Neural cell (in vitro differentiated cells): ENCODE data around the gene GMPS. TPM values are rescaled to one million over a fixed set of nuclear protein-coding genes. Genes with fewer than 3 reads are reported as not detected.

ENCODE experiments used
- H2AFZ ChIP-seq: fragments of 200-600, 300-800 bp; sonication (generic), shearing (Covaris generic); 2 replicates; pipeline ENCODE4 v1.6.0; 2014; ENCODE audit warnings: low read depth, mild to moderate bottlenecking, antibody characterized with exemption, low read length, moderate library complexity
- H3F3A ChIP-seq: fragments of 200-600 bp; shearing (Covaris generic); 2 replicates; pipeline ENCODE4 v1.6.1; 2016; ENCODE audit warnings: mild to moderate bottlenecking, moderate library complexity, mixed read lengths, antibody characterized with exemption, low read length; ENCODE audit not compliant: insufficient read depth, poor library complexity, severe bottlenecking
- H3K27ac ChIP-seq: fragments of 200-600, 300-800 bp; sonication (generic), shearing (Covaris generic); 2 replicates; pipeline ENCODE4 v1.5.1; 2014; ENCODE audit warnings: mild to moderate bottlenecking, low read length, moderate library complexity
- H3K27me3 ChIP-seq: fragments of 300-800, 200-600 bp; sonication (generic), shearing (Covaris generic); 2 replicates; pipeline ENCODE4 v1.6.0; 2014; ENCODE audit warnings: mild to moderate bottlenecking, low read depth, low read length, moderate library complexity; ENCODE audit not compliant: insufficient read depth
- H3K36me3 ChIP-seq: fragments of 300-800, 200-600 bp; sonication (generic), shearing (Covaris generic); 2 replicates; pipeline ENCODE4 v1.5.1; 2014; ENCODE audit warnings: mild to moderate bottlenecking, antibody characterized with exemption, low read length, moderate library complexity; ENCODE audit not compliant: insufficient read depth
- H3K4me2 ChIP-seq: fragments of 300-800, 200-600 bp; sonication (generic), shearing (Covaris generic); 2 replicates; pipeline ENCODE4 v1.6.0; 2014; ENCODE audit warnings: mild to moderate bottlenecking, low read length
- H3K4me3 ChIP-seq: fragments of 300-800, 200-600 bp; sonication (generic), shearing (Covaris generic); 2 replicates; pipeline ENCODE4 v1.5.1; 2014; ENCODE audit warnings: mild to moderate bottlenecking, low read length, moderate library complexity
- H3K79me2 ChIP-seq: fragments of 200-600 bp; shearing (Covaris generic); replicated peaks from 2 replicates; pipeline ENCODE4 v1.6.0; 2014; ENCODE audit warnings: mild to moderate bottlenecking, low read length, moderate library complexity; ENCODE audit not compliant: insufficient read depth
- H3K9ac ChIP-seq: fragments of 300-800, 200-600 bp; sonication (generic), shearing (Covaris generic); 2 replicates; pipeline ENCODE4 v1.6.1; 2016; ENCODE audit warnings: mild to moderate bottlenecking, low read length, mixed read lengths
- H3K9me2 ChIP-seq: fragments of 200-600 bp; shearing (Covaris generic); 2 replicates; pipeline ENCODE4 v1.6.1; 2016; ENCODE audit warnings: mild to moderate bottlenecking, low read length, mixed read lengths; ENCODE audit not compliant: insufficient read depth
- H3K9me3 ChIP-seq: fragments of 200-600, 300-800 bp; sonication (generic), shearing (Covaris generic); 2 replicates; pipeline ENCODE4 v1.6.1; 2016; ENCODE audit warnings: mild to moderate bottlenecking, mixed run types, low read length, moderate library complexity, mixed read lengths
- H4K20me1 ChIP-seq: fragments of 200-600 bp; shearing (Covaris generic); 2 replicates; pipeline ENCODE4 v1.6.1; 2016; ENCODE audit warnings: mild to moderate bottlenecking, mixed run types; ENCODE audit not compliant: insufficient read depth
- EP300 ChIP-seq: fragments of 450-650 bp; conservative IDR thresholded peaks from 2 replicates; pipeline ENCODE4 v1.6.1; 2014; ENCODE audit warnings: antibody characterized with exemption, mild to moderate bottlenecking, moderate library complexity; ENCODE audit not compliant: poor library complexity, severe bottlenecking
- EZH2 ChIP-seq: fragments of 200-600, 300-800 bp; shearing (Covaris generic), sonication (generic); IDR thresholded peaks from 2 replicates; pipeline ENCODE4 v1.6.1; 2014; ENCODE audit warnings: antibody characterized with exemption, low read length, borderline replicate concordance, mild to moderate bottlenecking; ENCODE audit not compliant: insufficient read depth, poor library complexity, severe bottlenecking
- MXI1 ChIP-seq: fragments of 450-650 bp; conservative IDR thresholded peaks from 2 replicates; pipeline ENCODE4 v1.6.1; 2014; ENCODE audit warnings: antibody characterized with exemption, mild to moderate bottlenecking; ENCODE audit not compliant: poor library complexity, severe bottlenecking
- POLR2AphosphoS5 ChIP-seq: IDR thresholded peaks from 2 replicates; pipeline ENCODE4 v1.6.1; 2012
- RAD21 ChIP-seq: fragments of 450-650 bp; conservative IDR thresholded peaks from 2 replicates; pipeline ENCODE4 v1.6.1; 2014; ENCODE audit warnings: antibody characterized with exemption, mild to moderate bottlenecking, moderate library complexity
- SMC3 ChIP-seq: fragments of 450-650 bp; conservative IDR thresholded peaks from 2 replicates; pipeline ENCODE4 v1.6.1; 2014; ENCODE audit warnings: antibody characterized with exemption, mild to moderate bottlenecking, moderate library complexity; ENCODE audit not compliant: poor library complexity
- TAF1 ChIP-seq: IDR thresholded peaks from 2 replicates; pipeline ENCODE4 v1.6.1; 2012; ENCODE audit warnings: low read depth
- polyA plus RNA-seq: library from polyadenylated mRNA; depleted of rRNA; stranded (reverse); fragments of >200 nt; gene quantifications from 2 replicates; pipeline ENCODE4 v1.2.3, GENCODE V29; 2014
- TF ChIP-seq, protein P1 (sequence below): IDR thresholded peaks from 2 replicates; pipeline ENCODE4 v1.6.1; 2012; ENCODE audit warnings: borderline replicate concordance
- TF ChIP-seq, protein P2 (sequence below): fragments of 450-650 bp; IDR thresholded peaks from 2 replicates; pipeline ENCODE4 v1.5.1; 2014; ENCODE audit warnings: antibody characterized with exemption, mild to moderate bottlenecking, moderate library complexity; ENCODE audit not compliant: poor library complexity, severe bottlenecking

GMPS gene
- polyA plus RNA-seq, 1 donor from 2014 or later = 23.7 TPM

DNA sequence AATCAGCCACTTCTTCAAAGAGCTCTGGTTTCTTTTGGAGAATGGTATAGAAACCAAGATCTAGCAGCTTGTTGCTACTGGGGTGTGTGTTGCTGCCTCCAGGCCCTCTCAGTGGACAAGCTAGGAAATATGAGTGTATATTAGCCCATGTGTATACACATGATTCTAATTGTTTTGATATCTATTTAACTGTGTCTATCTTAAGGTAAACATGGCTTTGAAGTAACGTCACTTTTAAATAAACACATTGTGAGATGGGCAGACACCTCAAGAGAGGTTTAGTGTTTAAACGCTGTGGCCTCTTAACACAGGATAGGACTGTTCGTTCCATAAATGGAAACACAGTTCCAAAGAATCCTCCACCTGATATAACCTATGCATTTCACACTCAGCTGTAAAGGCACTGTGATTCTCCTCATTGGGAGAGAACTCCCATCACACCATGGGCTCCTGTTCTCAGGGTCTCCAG lies 87.0 kb downstream of the GMPS start:
- no peaks in the 10 kb centered on the region for H3F3A ChIP-seq
- no peak overlapping the region for H3K9ac ChIP-seq
- no peak overlapping the region for H3K4me2 ChIP-seq
- no peak overlapping the region for H2AFZ ChIP-seq
- no peaks in the 10 kb centered on the region for H3K9me3 ChIP-seq
- H3K27me3 ChIP-seq = no peaks in the 10 kb centered on the region
- no peak overlapping the region for H3K4me3 ChIP-seq
- H4K20me1 ChIP-seq = no peaks in the 10 kb centered on the region
- no peaks in the 10 kb centered on the region for H3K36me3 ChIP-seq
- no peaks in the 10 kb centered on the region for H3K79me2 ChIP-seq
- H3K9me2 ChIP-seq = no peaks in the 10 kb centered on the region
- no peak overlapping the region for H3K27ac ChIP-seq
- TF ChIP-seq EP300 (no peak), EZH2 (no peak), RAD21 (no peak), MXI1 (no peak), POLR2AphosphoS5 (no peak), SMC3 (no peak), TAF1 (no peak)
- TF ChIP-seq, protein P1, sequence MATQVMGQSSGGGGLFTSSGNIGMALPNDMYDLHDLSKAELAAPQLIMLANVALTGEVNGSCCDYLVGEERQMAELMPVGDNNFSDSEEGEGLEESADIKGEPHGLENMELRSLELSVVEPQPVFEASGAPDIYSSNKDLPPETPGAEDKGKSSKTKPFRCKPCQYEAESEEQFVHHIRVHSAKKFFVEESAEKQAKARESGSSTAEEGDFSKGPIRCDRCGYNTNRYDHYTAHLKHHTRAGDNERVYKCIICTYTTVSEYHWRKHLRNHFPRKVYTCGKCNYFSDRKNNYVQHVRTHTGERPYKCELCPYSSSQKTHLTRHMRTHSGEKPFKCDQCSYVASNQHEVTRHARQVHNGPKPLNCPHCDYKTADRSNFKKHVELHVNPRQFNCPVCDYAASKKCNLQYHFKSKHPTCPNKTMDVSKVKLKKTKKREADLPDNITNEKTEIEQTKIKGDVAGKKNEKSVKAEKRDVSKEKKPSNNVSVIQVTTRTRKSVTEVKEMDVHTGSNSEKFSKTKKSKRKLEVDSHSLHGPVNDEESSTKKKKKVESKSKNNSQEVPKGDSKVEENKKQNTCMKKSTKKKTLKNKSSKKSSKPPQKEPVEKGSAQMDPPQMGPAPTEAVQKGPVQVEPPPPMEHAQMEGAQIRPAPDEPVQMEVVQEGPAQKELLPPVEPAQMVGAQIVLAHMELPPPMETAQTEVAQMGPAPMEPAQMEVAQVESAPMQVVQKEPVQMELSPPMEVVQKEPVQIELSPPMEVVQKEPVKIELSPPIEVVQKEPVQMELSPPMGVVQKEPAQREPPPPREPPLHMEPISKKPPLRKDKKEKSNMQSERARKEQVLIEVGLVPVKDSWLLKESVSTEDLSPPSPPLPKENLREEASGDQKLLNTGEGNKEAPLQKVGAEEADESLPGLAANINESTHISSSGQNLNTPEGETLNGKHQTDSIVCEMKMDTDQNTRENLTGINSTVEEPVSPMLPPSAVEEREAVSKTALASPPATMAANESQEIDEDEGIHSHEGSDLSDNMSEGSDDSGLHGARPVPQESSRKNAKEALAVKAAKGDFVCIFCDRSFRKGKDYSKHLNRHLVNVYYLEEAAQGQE = no peak
- TF ChIP-seq, protein P2, sequence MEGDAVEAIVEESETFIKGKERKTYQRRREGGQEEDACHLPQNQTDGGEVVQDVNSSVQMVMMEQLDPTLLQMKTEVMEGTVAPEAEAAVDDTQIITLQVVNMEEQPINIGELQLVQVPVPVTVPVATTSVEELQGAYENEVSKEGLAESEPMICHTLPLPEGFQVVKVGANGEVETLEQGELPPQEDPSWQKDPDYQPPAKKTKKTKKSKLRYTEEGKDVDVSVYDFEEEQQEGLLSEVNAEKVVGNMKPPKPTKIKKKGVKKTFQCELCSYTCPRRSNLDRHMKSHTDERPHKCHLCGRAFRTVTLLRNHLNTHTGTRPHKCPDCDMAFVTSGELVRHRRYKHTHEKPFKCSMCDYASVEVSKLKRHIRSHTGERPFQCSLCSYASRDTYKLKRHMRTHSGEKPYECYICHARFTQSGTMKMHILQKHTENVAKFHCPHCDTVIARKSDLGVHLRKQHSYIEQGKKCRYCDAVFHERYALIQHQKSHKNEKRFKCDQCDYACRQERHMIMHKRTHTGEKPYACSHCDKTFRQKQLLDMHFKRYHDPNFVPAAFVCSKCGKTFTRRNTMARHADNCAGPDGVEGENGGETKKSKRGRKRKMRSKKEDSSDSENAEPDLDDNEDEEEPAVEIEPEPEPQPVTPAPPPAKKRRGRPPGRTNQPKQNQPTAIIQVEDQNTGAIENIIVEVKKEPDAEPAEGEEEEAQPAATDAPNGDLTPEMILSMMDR = no peak

DNA sequence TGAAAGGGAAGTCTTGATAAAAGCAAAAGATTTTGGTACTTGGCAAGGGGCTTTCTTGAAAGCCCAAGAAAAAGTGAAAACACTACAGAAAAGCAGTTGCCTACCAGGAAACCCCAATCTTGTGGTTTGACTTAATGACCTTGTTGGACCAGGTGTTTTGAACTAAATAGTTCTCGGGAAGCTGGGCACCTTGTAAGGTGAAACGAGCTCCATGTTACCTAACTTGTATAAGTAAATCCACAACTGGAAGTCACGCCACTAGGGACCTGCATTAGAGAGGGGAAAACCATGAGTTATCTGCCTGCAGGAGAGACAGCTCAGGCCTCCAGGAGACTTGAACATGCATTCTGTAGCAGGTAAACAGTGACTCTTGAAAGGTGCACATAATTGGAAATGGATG lies 88.2 kb downstream of the GMPS start:
- Histone ChIP-seq H3K36me3 (no peaks in the 10 kb centered on the region), H2AFZ (no peak overlapping the region), H3K27ac (no peak overlapping the region), H3K4me3 (no peak overlapping the region), H3F3A (no peaks in the 10 kb centered on the region), H3K9me3 (no peaks in the 10 kb centered on the region), H3K9me2 (no peaks in the 10 kb centered on the region), H4K20me1 (no peaks in the 10 kb centered on the region), H3K27me3 (no peaks in the 10 kb centered on the region), H3K9ac (no peak overlapping the region), H3K79me2 (no peaks in the 10 kb centered on the region), H3K4me2 (no peak overlapping the region)
- TF ChIP-seq EZH2 (no peak), RAD21 (no peak), EP300 (no peak), POLR2AphosphoS5 (no peak)
- TF ChIP-seq, protein P1 = no peak
- TF ChIP-seq, protein P2 = no peak
